Fibroblast of villous mesenchyme (primary cell): Measurements from ENCODE around the gene AKIP1. TPM values are rescaled to one million over a fixed set of nuclear protein-coding genes. Genes with fewer than 3 reads are reported as not detected.

Source experiments
- DNase-seq: peaks from one replicate; pipeline ENCODE4 v3.0.0-alpha.2; 2010; ENCODE audit warnings: low read depth
- H3K4me3 ChIP-seq: 2 replicates; pipeline ENCODE4 v1.5.1; 2011; ENCODE audit warnings: low read depth, mild to moderate bottlenecking, low read length
- CTCF ChIP-seq: IDR thresholded peaks from 2 replicates; pipeline ENCODE4 v1.5.1; 2012; ENCODE audit warnings: low read depth, mild to moderate bottlenecking, low read length; ENCODE audit not compliant: insufficient read depth
- total RNA-seq: library from RNA; depleted of rRNA; stranded (reverse); fragments of >200 nt; gene quantifications from 2 replicates; pipeline ENCODE4 v1.2.3, GENCODE V29; 2012

The AKIP1 gene
- total RNA-seq, 1 donor = 74.3 TPM

- no peak overlapping the region for H3K4me3 ChIP-seq
- DNase-seq = no peak
- no peak for TF ChIP-seq CTCF
These were observed 26.7 kb downstream of the AKIP1 start for GRCh38 chr11:8937659-8938058.

GRCh38 chr11:8941341-8942103 lies 30.5 kb downstream of the AKIP1 start:
- no peak for DNase-seq
- TF ChIP-seq CTCF = no peak
- no peak overlapping the region for H3K4me3 ChIP-seq

GRCh38 chr11:8942518-8943066 lies 31.6 kb downstream of the AKIP1 start, which contains the start of gene ASCL3:
TSS of gene ASCL3 (minus strand) at chr11:8943016. CDS start at chr11:8938161, 4,855 bp downstream.
- DNase-seq = no peak

GRCh38 chr11:8947230-8947943 lies 36.4 kb downstream of the AKIP1 start:
- TF ChIP-seq CTCF = no peak

More at GRCh38 chr11:8942518-8943066, 31.6 kb downstream of the AKIP1 start, which contains the start of gene ASCL3:
- no peak within 1 kb of the TSS for H3K4me3 ChIP-seq
- TF ChIP-seq CTCF = no peak

GRCh38 chr11:8948886-8949285 lies 37.9 kb downstream of the AKIP1 start:
- DNase-seq = no peak
- no peak overlapping the region for H3K4me3 ChIP-seq
- no peak for TF ChIP-seq CTCF

More at GRCh38 chr11:8947230-8947943, 36.4 kb downstream of the AKIP1 start:
- DNase-seq = peak; percentile 88
- no peak overlapping the region for H3K4me3 ChIP-seq

GRCh38 chr11:8956860-8957259 lies 45.9 kb downstream of the AKIP1 start:
- TF ChIP-seq CTCF = no peak
- H3K4me3 ChIP-seq = no peak overlapping the region
- DNase-seq = no peak
